Liver (tissue), 9 donors: Measurements from ENCODE around the gene EGFR. TPM values are rescaled to one million over a fixed set of nuclear protein-coding genes. Genes with fewer than 3 reads are reported as not detected.

ENCODE experiments used
- DNase-seq: peaks from one replicate; pipeline ENCODE4 v3.0.0-alpha.2; 2017; ENCODE audit warnings: low spot score
- H3K27ac ChIP-seq, 2 donors: one replicate each; pipeline ENCODE4 v1.7.0; 2013; ENCODE audit warnings: inconsistent platforms in 2 of 2, low read length in 2 of 2, control low read depth in 1 of 2, low read depth in 1 of 2, mild to moderate bottlenecking in 1 of 2
- H3K27me3 ChIP-seq, 4 donors: one replicate each; pipeline versions ENCODE4 v1.6.1 to v1.7.0; 2013; ENCODE audit warnings: low read length in 3 of 4, inconsistent platforms in 1 of 4, mild to moderate bottlenecking in 1 of 4, moderate library complexity in 1 of 4; ENCODE audit not compliant: control insufficient read depth in 4 of 4, insufficient read depth in 4 of 4
- H3K36me3 ChIP-seq, 4 donors: one replicate each; pipeline versions ENCODE4 v1.6.1 to v1.7.0; 2013; ENCODE audit warnings: low read length in 3 of 4, mild to moderate bottlenecking in 3 of 4, low read depth in 1 of 4, moderate library complexity in 1 of 4; ENCODE audit not compliant: control insufficient read depth in 4 of 4, insufficient read depth in 3 of 4
- H3K4me1 ChIP-seq, 4 donors: one replicate each; pipeline versions ENCODE4 v1.6.1 to v1.7.0; 2013; ENCODE audit warnings: low read length in 3 of 4, mild to moderate bottlenecking in 3 of 4, moderate library complexity in 1 of 4; ENCODE audit not compliant: control insufficient read depth in 4 of 4, insufficient read depth in 4 of 4
- H3K4me3 ChIP-seq, 3 donors: one replicate each; pipeline versions ENCODE4 v1.6.1 to v1.7.0; 2013; ENCODE audit warnings: low read length in 3 of 3, control low read depth in 1 of 3, low read depth in 1 of 3, mild to moderate bottlenecking in 1 of 3
- H3K9ac ChIP-seq, 2 donors: one replicate each; pipeline ENCODE4 v1.7.0; 2013; ENCODE audit warnings: low read length in 2 of 2, mild to moderate bottlenecking in 2 of 2, moderate library complexity in 2 of 2, control low read depth in 1 of 2, low read depth in 1 of 2
- H3K9me3 ChIP-seq, 4 donors: one replicate each; pipeline versions ENCODE4 v1.6.1 to v1.7.0; 2013; ENCODE audit warnings: low read length in 3 of 4; ENCODE audit not compliant: control insufficient read depth in 4 of 4
- EGR1 ChIP-seq, 2 donors: IDR thresholded peaks; 2 replicates each; pipeline ENCODE4 v1.6.1; 2016 to 2018; ENCODE audit warnings: antibody characterized with exemption in 2 of 2, low read depth in 2 of 2
- FOXA1 ChIP-seq: IDR thresholded peaks from 2 replicates; pipeline ENCODE4 v1.6.1; 2016; ENCODE audit warnings: antibody characterized with exemption
- GABPA ChIP-seq, 2 donors: IDR thresholded peaks in 1 of 2; conservative IDR thresholded peaks in 1 of 2; 2 replicates each; pipeline ENCODE4 v1.6.1; 2016; ENCODE audit warnings: antibody characterized with exemption in 2 of 2, mild to moderate bottlenecking in 1 of 2, moderate library complexity in 1 of 2
- HNF4A ChIP-seq, 2 donors: conservative IDR thresholded peaks; 2 replicates each; pipeline ENCODE4 v1.6.1; 2016; ENCODE audit warnings: antibody characterized with exemption in 2 of 2, mild to moderate bottlenecking in 2 of 2
- HNF4G ChIP-seq: IDR thresholded peaks from 2 replicates; pipeline ENCODE4 v1.6.1; 2016; ENCODE audit warnings: antibody characterized with exemption
- JUND ChIP-seq, 2 donors: IDR thresholded peaks; 2 replicates each; pipeline ENCODE4 v1.6.1; 2016; ENCODE audit warnings: antibody characterized with exemption in 2 of 2
- RAD21 ChIP-seq, 2 donors: IDR thresholded peaks; 2 replicates each; pipeline ENCODE4 v1.6.1; 2016; ENCODE audit warnings: antibody characterized with exemption in 2 of 2, mild to moderate bottlenecking in 2 of 2
- RXRA ChIP-seq, 2 donors: IDR thresholded peaks; 2 replicates each; pipeline ENCODE4 v1.6.1; 2017 to 2018; ENCODE audit warnings: antibody characterized with exemption in 2 of 2, mild to moderate bottlenecking in 1 of 2
- SP1 ChIP-seq: IDR thresholded peaks from 2 replicates; pipeline ENCODE4 v1.6.1; 2018; ENCODE audit warnings: antibody characterized with exemption, mild to moderate bottlenecking
- TAF1 ChIP-seq: conservative IDR thresholded peaks from 2 replicates; pipeline ENCODE4 v1.6.1; 2016; ENCODE audit warnings: antibody characterized with exemption, mild to moderate bottlenecking
- YY1 ChIP-seq: IDR thresholded peaks from 2 replicates; pipeline ENCODE4 v1.6.1; 2016; ENCODE audit warnings: antibody characterized with exemption, mild to moderate bottlenecking
- WGBS: extraction: QIAGEN DNeasy Blood & Tissue Kit; methylation state at CpG from one replicate; pipeline ENCODE4 v1.1.7; 2013; 5-methylcytosine and 5-hydroxymethylcytosine counted together
- polyA plus RNA-seq, 2 donors: library from polyadenylated mRNA; stranded (reverse) in 1 of 2; unstranded in 1 of 2; fragments of 200-250 nt in 1 of 2; fragments of >200 nt in 1 of 2; fragmentation: Nextera tagmentation in 1 of 2; extraction: Ambion mirVana in 1 of 2; gene quantifications; one replicate each; pipeline versions ENCODE4 v1.2.1 to v1.2.3, GENCODE V29; 2013 to 2015
- total RNA-seq, 2 donors: library from RNA; depleted of rRNA; stranded (reverse); fragments of >200 nt; gene quantifications; one replicate each; pipeline ENCODE4 v1.2.3, GENCODE V29; 2014
- TF ChIP-seq, protein P1 (sequence below): IDR thresholded peaks from 2 replicates; pipeline ENCODE4 v1.6.1; 2016; ENCODE audit warnings: antibody characterized with exemption, mild to moderate bottlenecking
- TF ChIP-seq, protein P2 (sequence below): fragments of 150-350 bp; IDR thresholded peaks from 2 replicates; pipeline ENCODE4 v1.5.1; 2017; ENCODE audit warnings: improper control_type of control experiment, low read depth, low read length; ENCODE audit not compliant: missing input control
- TF ChIP-seq, protein P3 (sequence below): IDR thresholded peaks from 2 replicates; pipeline ENCODE4 v1.6.1; 2016; ENCODE audit warnings: antibody characterized with exemption
- TF ChIP-seq, protein P4 (sequence below): IDR thresholded peaks from 2 replicates; pipeline ENCODE4 v1.6.1; 2016; ENCODE audit warnings: antibody characterized with exemption
- TF ChIP-seq, protein P5 (sequence below): IDR thresholded peaks from 2 replicates; pipeline ENCODE4 v1.6.1; 2016; ENCODE audit warnings: antibody characterized with exemption
- donor health status: healthy.
- donor health status: healthy.
- donor health status: healthy.
- donor health status: healthy.
- donor health status: healthy.

The EGFR gene
- total and polyA plus RNA-seq, 4 donors: 22.6 to 37.0 (median 27.7) TPM

DNA sequence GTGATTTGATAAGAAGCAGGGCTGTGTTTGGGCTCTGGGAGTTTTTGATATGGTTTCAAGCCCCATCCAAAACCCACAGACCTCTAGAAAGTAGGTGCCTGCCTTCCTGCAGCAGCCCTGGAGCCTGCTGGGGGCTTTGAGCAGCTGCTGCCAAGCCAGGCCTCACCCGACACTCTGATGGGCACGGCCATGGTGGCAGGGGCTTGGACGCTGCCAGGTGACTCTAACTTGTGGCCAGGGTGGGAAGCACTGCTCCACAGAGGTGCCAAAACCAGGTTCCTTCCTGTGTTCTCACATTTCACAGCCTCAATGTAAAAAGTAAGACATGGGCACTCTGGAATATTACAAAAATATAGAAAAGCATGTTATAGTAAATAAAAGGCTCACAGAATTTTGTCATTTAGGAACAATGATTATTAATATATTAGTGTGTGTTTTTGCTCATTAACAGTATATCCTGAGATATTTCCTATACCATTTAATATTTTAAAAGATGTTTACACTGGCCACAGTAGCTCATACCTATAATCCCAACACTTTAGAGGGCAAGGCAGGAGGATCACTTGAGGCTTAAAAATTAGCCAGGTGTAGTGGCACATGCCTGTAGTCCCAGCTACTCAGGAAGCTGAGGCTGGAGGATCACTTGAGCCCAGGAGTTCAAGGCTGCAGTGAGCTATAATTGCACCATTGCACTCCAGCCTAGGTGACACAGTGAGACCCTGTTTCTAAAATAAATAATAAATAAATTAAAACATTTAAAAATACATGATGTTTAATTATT is 95.1 kb downstream of the EGFR start:
- DNase-seq: no peak
- TF ChIP-seq YY1 (no peak), JUND (IDR thresholded peaks at IDR 0.05) (no peak), SP1 (no peak)
- TF ChIP-seq, protein P1, sequence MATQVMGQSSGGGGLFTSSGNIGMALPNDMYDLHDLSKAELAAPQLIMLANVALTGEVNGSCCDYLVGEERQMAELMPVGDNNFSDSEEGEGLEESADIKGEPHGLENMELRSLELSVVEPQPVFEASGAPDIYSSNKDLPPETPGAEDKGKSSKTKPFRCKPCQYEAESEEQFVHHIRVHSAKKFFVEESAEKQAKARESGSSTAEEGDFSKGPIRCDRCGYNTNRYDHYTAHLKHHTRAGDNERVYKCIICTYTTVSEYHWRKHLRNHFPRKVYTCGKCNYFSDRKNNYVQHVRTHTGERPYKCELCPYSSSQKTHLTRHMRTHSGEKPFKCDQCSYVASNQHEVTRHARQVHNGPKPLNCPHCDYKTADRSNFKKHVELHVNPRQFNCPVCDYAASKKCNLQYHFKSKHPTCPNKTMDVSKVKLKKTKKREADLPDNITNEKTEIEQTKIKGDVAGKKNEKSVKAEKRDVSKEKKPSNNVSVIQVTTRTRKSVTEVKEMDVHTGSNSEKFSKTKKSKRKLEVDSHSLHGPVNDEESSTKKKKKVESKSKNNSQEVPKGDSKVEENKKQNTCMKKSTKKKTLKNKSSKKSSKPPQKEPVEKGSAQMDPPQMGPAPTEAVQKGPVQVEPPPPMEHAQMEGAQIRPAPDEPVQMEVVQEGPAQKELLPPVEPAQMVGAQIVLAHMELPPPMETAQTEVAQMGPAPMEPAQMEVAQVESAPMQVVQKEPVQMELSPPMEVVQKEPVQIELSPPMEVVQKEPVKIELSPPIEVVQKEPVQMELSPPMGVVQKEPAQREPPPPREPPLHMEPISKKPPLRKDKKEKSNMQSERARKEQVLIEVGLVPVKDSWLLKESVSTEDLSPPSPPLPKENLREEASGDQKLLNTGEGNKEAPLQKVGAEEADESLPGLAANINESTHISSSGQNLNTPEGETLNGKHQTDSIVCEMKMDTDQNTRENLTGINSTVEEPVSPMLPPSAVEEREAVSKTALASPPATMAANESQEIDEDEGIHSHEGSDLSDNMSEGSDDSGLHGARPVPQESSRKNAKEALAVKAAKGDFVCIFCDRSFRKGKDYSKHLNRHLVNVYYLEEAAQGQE: no peak

DNA sequence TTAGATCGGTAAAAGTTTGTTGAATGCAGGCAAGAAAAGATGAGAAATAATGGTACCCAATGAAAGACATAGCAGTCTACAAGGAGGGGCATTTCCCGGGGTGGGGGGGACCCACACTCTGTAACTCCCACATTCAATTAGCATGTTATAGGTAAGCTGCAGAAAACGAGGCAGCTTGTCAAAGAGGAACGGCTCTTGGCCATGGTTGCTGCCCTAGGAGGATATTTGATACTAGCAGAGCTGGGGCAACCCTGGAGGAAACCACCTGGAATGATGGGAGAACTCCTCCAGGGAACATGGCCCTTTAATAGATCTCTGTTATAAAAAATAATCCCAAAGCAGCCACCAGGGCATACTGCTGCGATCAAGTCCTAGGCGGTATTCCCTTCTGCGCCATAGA is 98.5 kb downstream of the EGFR start:
- no peaks in the 10 kb centered on the region for H3K9me3 ChIP-seq
- no peak overlapping the region for H3K4me3 ChIP-seq
- H3K9ac ChIP-seq: no peak overlapping the region
- no peak for DNase-seq
- H3K27ac ChIP-seq: no peak overlapping the region
- WGBS: 93% methylated on average over 7 of the region's 7 CpGs
- TF ChIP-seq TAF1: no peak
- no peak for TF ChIP-seq SP1
- no peak for TF ChIP-seq FOXA1
- no peak for TF ChIP-seq HNF4G
- TF ChIP-seq, protein P1: no peak
- no peak for TF ChIP-seq RAD21 (IDR thresholded peaks at IDR 0.05)
- no peaks in the 10 kb centered on the region for H3K27me3 ChIP-seq
- no peaks in the 10 kb centered on the region for H3K36me3 ChIP-seq
- peaks cover 0 to 22% (median 2%) of the 10 kb centered on the region in 4 donors for H3K4me1 ChIP-seq

More for the DNA sequence above, 95.1 kb downstream of the EGFR start:
- Histone ChIP-seq H3K4me1 (no peaks in the 10 kb centered on the region), H3K27ac (no peak overlapping the region), H3K9ac (no peak overlapping the region), H3K36me3 (no peaks in the 10 kb centered on the region), H3K9me3 (no peaks in the 10 kb centered on the region), H3K27me3 (no peaks in the 10 kb centered on the region), H3K4me3 (no peak overlapping the region)
- WGBS: 88% methylated on average over 3 of the region's 3 CpGs

DNA sequence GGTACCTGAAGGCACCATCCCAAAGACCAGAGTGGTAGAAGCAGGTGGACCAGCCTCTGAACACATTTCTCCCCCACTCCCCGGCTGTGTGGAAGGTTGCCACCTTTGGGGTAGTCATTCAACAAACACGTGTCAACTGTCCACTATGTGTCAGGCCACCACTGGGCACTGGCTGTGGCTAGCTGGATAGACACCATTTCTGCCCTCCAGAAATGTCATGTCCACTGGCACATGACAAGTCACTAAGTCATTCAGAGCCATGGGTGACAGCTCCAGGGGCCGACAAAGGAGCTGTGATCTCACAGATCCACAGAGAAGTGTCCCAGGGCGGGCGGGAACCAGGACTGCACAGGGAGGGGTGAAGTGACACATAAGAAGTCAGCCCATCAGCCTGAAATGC is 99.6 kb downstream of the EGFR start:
- no peak overlapping the region for H3K4me3 ChIP-seq
- peaks cover 0 to 22% (median 2%) of the 10 kb centered on the region in 4 donors for H3K4me1 ChIP-seq
- H3K9ac ChIP-seq: no peak overlapping the region
- no peaks in the 10 kb centered on the region for H3K9me3 ChIP-seq
- TF ChIP-seq, protein P2, sequence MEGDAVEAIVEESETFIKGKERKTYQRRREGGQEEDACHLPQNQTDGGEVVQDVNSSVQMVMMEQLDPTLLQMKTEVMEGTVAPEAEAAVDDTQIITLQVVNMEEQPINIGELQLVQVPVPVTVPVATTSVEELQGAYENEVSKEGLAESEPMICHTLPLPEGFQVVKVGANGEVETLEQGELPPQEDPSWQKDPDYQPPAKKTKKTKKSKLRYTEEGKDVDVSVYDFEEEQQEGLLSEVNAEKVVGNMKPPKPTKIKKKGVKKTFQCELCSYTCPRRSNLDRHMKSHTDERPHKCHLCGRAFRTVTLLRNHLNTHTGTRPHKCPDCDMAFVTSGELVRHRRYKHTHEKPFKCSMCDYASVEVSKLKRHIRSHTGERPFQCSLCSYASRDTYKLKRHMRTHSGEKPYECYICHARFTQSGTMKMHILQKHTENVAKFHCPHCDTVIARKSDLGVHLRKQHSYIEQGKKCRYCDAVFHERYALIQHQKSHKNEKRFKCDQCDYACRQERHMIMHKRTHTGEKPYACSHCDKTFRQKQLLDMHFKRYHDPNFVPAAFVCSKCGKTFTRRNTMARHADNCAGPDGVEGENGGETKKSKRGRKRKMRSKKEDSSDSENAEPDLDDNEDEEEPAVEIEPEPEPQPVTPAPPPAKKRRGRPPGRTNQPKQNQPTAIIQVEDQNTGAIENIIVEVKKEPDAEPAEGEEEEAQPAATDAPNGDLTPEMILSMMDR: no peak
- no peak for TF ChIP-seq RAD21 (IDR thresholded peaks at IDR 0.05)
- TF ChIP-seq GABPA (IDR thresholded peaks at IDR 0.05 in 1 of 2, conservative IDR thresholded peaks at IDR 0.05 in 1 of 2): no peak
- no peak for TF ChIP-seq FOXA1
- TF ChIP-seq HNF4A (conservative IDR thresholded peaks at IDR 0.05): no peak
- TF ChIP-seq, protein P3, sequence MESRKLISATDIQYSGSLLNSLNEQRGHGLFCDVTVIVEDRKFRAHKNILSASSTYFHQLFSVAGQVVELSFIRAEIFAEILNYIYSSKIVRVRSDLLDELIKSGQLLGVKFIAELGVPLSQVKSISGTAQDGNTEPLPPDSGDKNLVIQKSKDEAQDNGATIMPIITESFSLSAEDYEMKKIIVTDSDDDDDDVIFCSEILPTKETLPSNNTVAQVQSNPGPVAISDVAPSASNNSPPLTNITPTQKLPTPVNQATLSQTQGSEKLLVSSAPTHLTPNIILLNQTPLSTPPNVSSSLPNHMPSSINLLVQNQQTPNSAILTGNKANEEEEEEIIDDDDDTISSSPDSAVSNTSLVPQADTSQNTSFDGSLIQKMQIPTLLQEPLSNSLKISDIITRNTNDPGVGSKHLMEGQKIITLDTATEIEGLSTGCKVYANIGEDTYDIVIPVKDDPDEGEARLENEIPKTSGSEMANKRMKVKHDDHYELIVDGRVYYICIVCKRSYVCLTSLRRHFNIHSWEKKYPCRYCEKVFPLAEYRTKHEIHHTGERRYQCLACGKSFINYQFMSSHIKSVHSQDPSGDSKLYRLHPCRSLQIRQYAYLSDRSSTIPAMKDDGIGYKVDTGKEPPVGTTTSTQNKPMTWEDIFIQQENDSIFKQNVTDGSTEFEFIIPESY: no peak
- no peak for TF ChIP-seq RXRA (IDR thresholded peaks at IDR 0.05)
- TF ChIP-seq, protein P4, sequence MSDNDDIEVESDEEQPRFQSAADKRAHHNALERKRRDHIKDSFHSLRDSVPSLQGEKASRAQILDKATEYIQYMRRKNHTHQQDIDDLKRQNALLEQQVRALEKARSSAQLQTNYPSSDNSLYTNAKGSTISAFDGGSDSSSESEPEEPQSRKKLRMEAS: no peak
- TF ChIP-seq TAF1: no peak
- no peak for TF ChIP-seq EGR1 (IDR thresholded peaks at IDR 0.05; ENCODE audit: low read depth in 2 of 2)
- TF ChIP-seq, protein P5, sequence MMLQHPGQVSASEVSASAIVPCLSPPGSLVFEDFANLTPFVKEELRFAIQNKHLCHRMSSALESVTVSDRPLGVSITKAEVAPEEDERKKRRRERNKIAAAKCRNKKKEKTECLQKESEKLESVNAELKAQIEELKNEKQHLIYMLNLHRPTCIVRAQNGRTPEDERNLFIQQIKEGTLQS: no peak
- no peaks in the 10 kb centered on the region for H3K36me3 ChIP-seq
- no peak for DNase-seq
- no peak overlapping the region for H3K27ac ChIP-seq
- 89% methylated on average over 5 of the region's 5 CpGs for WGBS
- H3K27me3 ChIP-seq: no peaks in the 10 kb centered on the region
